Gastroesophageal sphincter (tissue), 4 donors: ENCODE results near the gene ATP5IF1. TPM values are rescaled to one million over a fixed set of nuclear protein-coding genes. Genes with fewer than 3 reads are reported as not detected.

ENCODE experiments used
- ATAC-seq: fragments of 150-250 bp; one replicate; pipeline ENCODE4 v1.9.1; 2016; ENCODE audit warnings: mild to moderate bottlenecking, moderate library complexity
- H3K27ac ChIP-seq, 4 donors: fragments of 200-600 bp; sonication (generic) in 3 of 4; 1 replicate in 3 of 4; 2 replicates in 1 of 4; pipeline ENCODE4 v1.5.1; 2016 to 2019
- H3K27me3 ChIP-seq: fragments of 200-600 bp; sonication (generic); one replicate; pipeline ENCODE4 v1.5.1; 2019
- H3K36me3 ChIP-seq, 2 donors: fragments of 200-600 bp; sonication (generic); one replicate each; pipeline ENCODE4 v1.5.1; 2019; ENCODE audit warnings: control low read depth in 1 of 2
- H3K4me1 ChIP-seq, 3 donors: fragments of 200-600 bp; sonication (generic); 1 replicate in 2 of 3; 2 replicates in 1 of 3; pipeline ENCODE4 v1.5.1; 2016 to 2019; ENCODE audit warnings: control low read depth in 2 of 3
- H3K4me3 ChIP-seq, 2 donors: fragments of 200-600 bp; sonication (generic); one replicate each; pipeline ENCODE4 v1.5.1; 2019; ENCODE audit warnings: mild to moderate bottlenecking in 1 of 2, moderate library complexity in 1 of 2
- H3K9me3 ChIP-seq, 3 donors: fragments of 200-600 bp; sonication (generic); one replicate each; pipeline ENCODE4 v1.5.1; 2017 to 2019; ENCODE audit warnings: control low read depth in 2 of 3
- EP300 ChIP-seq: sonication (generic); formaldehyde crosslinking; IDR thresholded peaks from one replicate; pipeline ENCODE4 v1.6.1; 2017; ENCODE audit warnings: antibody characterized with exemption, mild to moderate bottlenecking
- POLR2A ChIP-seq, 2 donors: fragments of 450-650 bp; IDR thresholded peaks; one replicate each; pipeline ENCODE4 v1.6.1; 2017; ENCODE audit warnings: antibody characterized with exemption in 2 of 2, mild to moderate bottlenecking in 2 of 2, moderate library complexity in 1 of 2
- POLR2AphosphoS5 ChIP-seq: sonication (generic); formaldehyde crosslinking; IDR thresholded peaks from one replicate; pipeline ENCODE4 v1.6.1; 2017; ENCODE audit warnings: antibody characterized with exemption
- WGBS, 2 donors: methylation state at CpG; one replicate each; pipeline ENCODE4 v1.1.5; 2018; ENCODE audit warnings: low coverage in 1 of 2; 5-methylcytosine and 5-hydroxymethylcytosine counted together
- total RNA-seq, 4 donors: library from RNA; depleted of rRNA; stranded (reverse); fragments of >200 nt; gene quantifications; one replicate each; pipeline ENCODE4 v1.1.0, GENCODE V29; 2016
- TF ChIP-seq, protein P1 (sequence below), 4 experiments: fragments of 200-600 bp in 2 of 4; fragments of 450-650 bp in 2 of 4; sonication (generic) in 1 of 4; IDR thresholded peaks; one replicate each; pipeline ENCODE4 v1.5.1; 2017 to 2019; ENCODE audit warnings: antibody characterized with exemption in 4 of 4, mild to moderate bottlenecking in 2 of 4, moderate library complexity in 2 of 4

ATP5IF1 gene
- total RNA-seq = 100 to 1,000 TPM; 125 to 266 (median 157) TPM

GRCh38 chr1:28235755-28236655 is at the start of gene ATP5IF1:
TSS of gene ATP5IF1 (plus strand) at chr1:28236124. CDS start at chr1:28236184, 60 bp downstream.
- Histone ChIP-seq H3K27ac (peak within 1 kb of the TSS; percentile 78 to 94 (median 92)), H3K9me3 (no peaks in the 10 kb centered on the region), H3K4me1 (peaks cover 6 to 54% (median 25%) of the 10 kb centered on the region in 3 donors), H3K4me3 (peak within 1 kb of the TSS; percentile 78 to 94), H3K36me3 (no peaks in the 10 kb centered on the region), H3K27me3 (no peaks in the 10 kb centered on the region)
- 0 to 1% methylated on average over 8 to 16 of the region's 60 CpGs for WGBS, 2 donors
- ATAC-seq = peak; percentile 98
- TF ChIP-seq POLR2AphosphoS5 = peak; percentile 97
- TF ChIP-seq, protein P1, sequence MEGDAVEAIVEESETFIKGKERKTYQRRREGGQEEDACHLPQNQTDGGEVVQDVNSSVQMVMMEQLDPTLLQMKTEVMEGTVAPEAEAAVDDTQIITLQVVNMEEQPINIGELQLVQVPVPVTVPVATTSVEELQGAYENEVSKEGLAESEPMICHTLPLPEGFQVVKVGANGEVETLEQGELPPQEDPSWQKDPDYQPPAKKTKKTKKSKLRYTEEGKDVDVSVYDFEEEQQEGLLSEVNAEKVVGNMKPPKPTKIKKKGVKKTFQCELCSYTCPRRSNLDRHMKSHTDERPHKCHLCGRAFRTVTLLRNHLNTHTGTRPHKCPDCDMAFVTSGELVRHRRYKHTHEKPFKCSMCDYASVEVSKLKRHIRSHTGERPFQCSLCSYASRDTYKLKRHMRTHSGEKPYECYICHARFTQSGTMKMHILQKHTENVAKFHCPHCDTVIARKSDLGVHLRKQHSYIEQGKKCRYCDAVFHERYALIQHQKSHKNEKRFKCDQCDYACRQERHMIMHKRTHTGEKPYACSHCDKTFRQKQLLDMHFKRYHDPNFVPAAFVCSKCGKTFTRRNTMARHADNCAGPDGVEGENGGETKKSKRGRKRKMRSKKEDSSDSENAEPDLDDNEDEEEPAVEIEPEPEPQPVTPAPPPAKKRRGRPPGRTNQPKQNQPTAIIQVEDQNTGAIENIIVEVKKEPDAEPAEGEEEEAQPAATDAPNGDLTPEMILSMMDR (IDR thresholded peaks at IDR 0.05) = peak in 1 of 4 experiments; percentile 9
- TF ChIP-seq EP300 = no peak
- peak; percentile 90 for TF ChIP-seq POLR2A (IDR thresholded peaks at IDR 0.05)

- TF ChIP-seq POLR2AphosphoS5 (no peak), EP300 (no peak), POLR2A (IDR thresholded peaks at IDR 0.05) (no peak)
- TF ChIP-seq, protein P1 (IDR thresholded peaks at IDR 0.05) = no peak
- H3K36me3 ChIP-seq = no peaks in the 10 kb centered on the region
- H3K27me3 ChIP-seq = no peaks in the 10 kb centered on the region
- no peak for ATAC-seq
- no peak overlapping the region for H3K4me3 ChIP-seq
- H3K4me1 ChIP-seq = no peaks in the 10 kb centered on the region
- no peak overlapping the region for H3K27ac ChIP-seq
- WGBS, 2 donors = 66 to 69% methylated on average over 2 of the region's 3 CpGs
- H3K9me3 ChIP-seq = no peaks in the 10 kb centered on the region
Observed at GRCh38 chr1:28190337-28190979, 45.5 kb upstream of the ATP5IF1 start.

- no peak for ATAC-seq
- no peaks in the 10 kb centered on the region for H3K36me3 ChIP-seq
- TF ChIP-seq POLR2A (IDR thresholded peaks at IDR 0.05) = no peak
- TF ChIP-seq POLR2AphosphoS5 = no peak
- no peak for TF ChIP-seq EP300
- TF ChIP-seq, protein P1 (IDR thresholded peaks at IDR 0.05) = no peak
- 61 to 63% methylated on average over 4 to 11 of the region's 12 CpGs for WGBS, 2 donors
- no peaks in the 10 kb centered on the region for H3K4me1 ChIP-seq
- H3K27ac ChIP-seq = no peak overlapping the region
- no peaks in the 10 kb centered on the region for H3K27me3 ChIP-seq
- H3K4me3 ChIP-seq = no peak overlapping the region
- H3K9me3 ChIP-seq = no peaks in the 10 kb centered on the region
Observed at GRCh38 chr1:28190996-28191645, 44.8 kb upstream of the ATP5IF1 start.

- Histone ChIP-seq H3K4me1 (no peaks in the 10 kb centered on the region), H3K9me3 (no peaks in the 10 kb centered on the region), H3K4me3 (no peak overlapping the region), H3K27ac (no peak overlapping the region), H3K36me3 (peaks cover 0 to 16% of the 10 kb centered on the region in 2 donors), H3K27me3 (no peaks in the 10 kb centered on the region)
- no CpG with 5 or more reads among the region's 8 CpGs for WGBS, 2 donors
- TF ChIP-seq POLR2AphosphoS5 (no peak), POLR2A (IDR thresholded peaks at IDR 0.05) (no peak), EP300 (no peak)
- TF ChIP-seq, protein P1 (IDR thresholded peaks at IDR 0.05) = no peak
- ATAC-seq = no peak
Observed at GRCh38 chr1:28193701-28194161, 42.2 kb upstream of the ATP5IF1 start.
